Stimulated activated naive CD8-positive, alpha-beta T cell treated with anti-CD3 and anti-CD28 coated beads, Interleukin-15, Interleukin-2, amounts not matched to agents 100 U/mL and 50 U/mL, for 24 hours (primary cell): ENCODE results near the gene ZBTB8B.
A peak's percentile ranks its signal among the peaks of the same experiment; 100 is the strongest.
"Not testable (repeated sequence)": the region's sequence is repeated elsewhere in the genome, so short reads cannot be mapped to it uniquely, and the experiment has no call there.

Experiments
- ATAC-seq: fragments of 150-1000 bp; cut with Tn5 transposase; one replicate; pipeline ENCODE4 v1.10.0; 2021
- DNase-seq: peaks from one replicate; pipeline ENCODE4 v3.0.0; 2021

ZBTB8B gene

GRCh38 chr1:32464716-32465577 lies at the start of gene ZBTB8B:
ZBTB8B (plus strand) TSS chr1:32465072; CDS start chr1:32470625, 5,553 bp downstream.
- ATAC-seq (peak; percentile 52), DNase-seq (peak; percentile 57)

GRCh38 chr1:32421775-32422174 lies 43.1 kb upstream of the ZBTB8B start:
- ATAC-seq: no peak
- no peak for DNase-seq

GRCh38 chr1:32426489-32427255 lies 38.2 kb upstream of the ZBTB8B start:
- DNase-seq (no peak), ATAC-seq (no peak)

DNA sequence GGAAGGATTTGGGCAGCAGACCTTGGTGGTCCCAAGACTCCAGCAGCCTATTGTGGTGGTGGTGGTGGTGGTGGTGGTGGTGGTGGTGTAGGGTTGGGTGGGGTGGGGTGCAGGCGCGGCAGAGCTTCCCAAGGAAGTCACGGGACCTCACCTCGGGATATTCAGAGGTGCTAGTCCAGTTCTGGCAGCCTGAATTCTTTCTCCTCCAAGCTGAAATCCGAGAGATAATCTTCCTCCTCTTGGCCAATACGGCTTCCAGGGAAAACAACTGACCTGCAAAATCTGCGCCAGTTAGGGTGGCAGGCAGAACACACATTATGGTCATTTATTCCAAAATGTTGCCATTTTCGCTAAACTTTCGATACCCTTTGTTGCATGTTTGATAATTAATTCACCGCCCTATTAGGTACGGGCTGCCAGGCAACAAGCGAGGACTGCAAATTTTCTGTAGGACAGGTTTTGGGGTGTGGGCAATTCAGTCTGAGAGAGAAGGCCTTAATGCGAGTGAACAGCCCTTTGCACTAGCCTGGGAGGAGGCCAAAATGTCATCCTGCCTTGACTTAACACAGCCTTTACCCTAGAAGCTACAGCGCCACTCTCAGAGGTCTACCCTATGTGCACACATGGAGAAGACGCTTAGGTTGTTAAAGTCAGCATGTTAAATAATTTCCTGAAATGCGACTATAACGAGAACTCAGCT lies 37.5 kb upstream of the ZBTB8B start:
- no peak for DNase-seq
- ATAC-seq: no peak

GRCh38 chr1:32431736-32432400 lies 33.0 kb upstream of the ZBTB8B start:
- no peak for ATAC-seq

GRCh38 chr1:32438136-32438535 lies 26.7 kb upstream of the ZBTB8B start:
- DNase-seq: no peak
- no peak for ATAC-seq

More at GRCh38 chr1:32431736-32432400, 33.0 kb upstream of the ZBTB8B start:
- DNase-seq: no peak

DNA sequence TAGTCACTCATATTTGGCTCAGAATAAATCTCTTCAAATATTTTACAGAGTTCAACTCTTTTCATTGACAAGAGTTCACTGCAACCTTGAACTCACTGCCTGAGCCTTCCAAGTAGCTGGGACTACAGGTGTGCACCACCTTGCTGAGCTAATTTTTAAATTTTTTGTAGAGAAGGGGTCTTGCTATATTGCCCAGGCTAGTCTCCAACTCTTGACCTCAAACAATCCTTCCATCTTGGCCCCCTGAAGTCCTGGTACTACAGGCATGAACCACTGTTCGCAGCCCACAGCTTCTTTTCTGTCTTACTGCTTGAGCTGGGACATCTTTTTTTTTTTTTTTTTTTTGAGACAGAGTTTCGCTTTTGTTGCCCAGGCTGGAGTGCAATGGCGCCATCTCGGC lies 26.1 kb upstream of the ZBTB8B start:
- DNase-seq, ATAC-seq: not testable (repeated sequence)

DNA sequence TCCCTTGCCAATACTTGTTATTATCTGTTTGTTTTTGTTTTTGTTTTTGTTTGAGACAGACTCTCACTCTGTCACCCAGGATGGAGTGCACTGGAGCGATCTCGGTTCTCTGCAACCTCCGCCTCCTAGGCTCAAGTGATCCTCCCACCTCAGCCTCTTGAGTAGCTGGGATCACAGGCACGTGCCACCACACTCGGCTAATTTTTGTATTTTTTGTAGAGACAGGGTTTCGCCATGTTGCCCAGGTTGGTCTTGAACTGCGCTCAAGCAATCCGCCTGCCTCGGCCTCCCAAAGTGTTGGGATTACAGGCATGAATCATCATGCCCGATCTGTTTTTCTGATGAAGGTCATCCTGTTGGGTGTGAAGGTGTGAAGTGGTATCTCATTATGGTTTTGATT lies 23.4 kb upstream of the ZBTB8B start:
- ATAC-seq, DNase-seq: not testable (repeated sequence)

GRCh38 chr1:32447469-32448185 lies 17.2 kb upstream of the ZBTB8B start:
- ATAC-seq: no peak
- no peak for DNase-seq

DNA sequence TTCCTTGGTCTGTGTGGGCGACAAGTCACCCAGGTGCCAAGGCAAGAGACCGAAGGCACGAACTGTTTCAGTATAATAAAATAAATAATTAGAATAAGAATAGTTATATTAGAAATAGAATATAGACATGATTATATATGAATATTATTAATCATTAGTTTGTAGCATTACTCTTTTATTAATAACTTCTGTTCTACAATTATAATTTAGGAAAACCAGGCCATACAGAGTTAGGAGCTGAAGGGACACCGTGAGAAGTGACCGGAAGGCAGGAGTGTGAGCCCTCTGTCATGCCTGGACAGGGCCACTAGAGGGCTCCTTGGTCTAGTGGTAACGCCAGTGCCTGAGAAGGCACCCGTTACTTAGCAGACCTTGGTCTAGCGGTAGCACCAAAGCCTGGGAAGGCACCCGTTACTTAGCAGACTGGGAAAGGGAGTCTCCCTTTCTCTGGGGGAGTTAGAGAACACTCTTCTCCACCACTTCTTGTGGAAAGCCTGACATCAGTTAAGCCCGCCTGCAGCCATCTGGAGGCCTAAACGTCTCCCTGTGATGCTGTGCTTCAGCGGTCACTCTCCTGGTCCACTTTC lies 16.6 kb upstream of the ZBTB8B start:
- ATAC-seq: not testable (repeated sequence)
- DNase-seq: peak; percentile 50

DNA sequence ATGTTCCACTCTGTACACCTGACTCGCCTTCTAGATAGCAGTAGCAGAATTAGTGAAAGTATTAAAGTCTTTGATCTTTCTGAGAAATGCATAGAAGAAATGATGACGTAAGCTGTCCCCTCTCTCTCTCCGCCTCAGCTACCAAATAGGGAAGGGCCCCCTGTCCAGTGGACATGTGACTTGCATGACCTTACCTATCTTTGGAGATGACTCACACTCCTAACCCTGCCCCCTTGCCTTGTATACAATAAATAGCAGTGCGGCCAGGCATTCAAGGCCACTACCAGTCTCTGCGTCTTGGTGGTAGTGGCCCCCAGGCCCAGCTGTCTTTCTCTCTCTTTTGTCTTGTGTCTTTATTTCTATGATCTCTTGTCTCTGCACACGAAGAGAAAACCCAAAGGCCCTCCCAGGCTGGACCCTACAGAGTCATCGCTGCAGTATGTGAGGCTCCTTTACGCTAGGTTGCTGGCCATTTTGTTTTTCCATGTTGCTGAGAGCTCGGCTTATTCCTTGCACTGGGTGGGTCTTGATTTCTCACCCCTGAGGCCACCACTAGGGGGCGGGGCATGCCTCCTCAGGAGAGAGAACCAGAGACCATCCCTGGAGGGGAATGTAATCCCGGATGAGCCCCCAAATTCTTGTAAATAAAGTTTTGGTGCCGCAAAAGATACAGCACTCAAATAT lies 16.0 kb upstream of the ZBTB8B start:
- peak; percentile 21 for DNase-seq
- ATAC-seq: no peak

GRCh38 chr1:32449457-32449831 lies 15.4 kb upstream of the ZBTB8B start:
- not testable (repeated sequence) for ATAC-seq, DNase-seq

DNA sequence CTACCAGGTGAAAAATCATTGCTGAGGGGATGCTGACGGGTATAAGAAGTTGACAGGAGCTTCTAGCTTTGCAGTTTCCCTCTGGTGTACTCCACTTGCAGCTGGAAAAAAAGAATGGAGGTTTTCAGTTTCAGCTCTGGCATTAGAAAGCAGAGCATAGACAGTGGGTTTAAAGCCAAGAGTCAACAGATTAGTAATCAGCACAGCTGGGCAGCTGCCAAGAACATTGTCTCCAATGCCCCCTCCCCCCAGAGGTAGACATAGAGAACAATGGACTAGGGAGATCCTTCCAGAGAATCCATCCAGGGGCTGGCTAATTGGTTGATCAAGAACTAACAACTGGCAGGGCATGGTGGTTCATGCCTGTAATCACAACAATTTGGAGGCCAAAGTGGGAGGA lies 10.1 kb upstream of the ZBTB8B start:
- ATAC-seq (no peak), DNase-seq (no peak)

GRCh38 chr1:32455958-32456357 lies 8.9 kb upstream of the ZBTB8B start:
- ATAC-seq (no peak), DNase-seq (no peak)

GRCh38 chr1:32458798-32459197 lies 6.1 kb upstream of the ZBTB8B start:
- not testable (repeated sequence) for DNase-seq, ATAC-seq

GRCh38 chr1:32462977-32463376 lies 1.9 kb upstream of the ZBTB8B start:
- DNase-seq, ATAC-seq: not testable (repeated sequence)

GRCh38 chr1:32464191-32464715 lies 619 bp upstream of the ZBTB8B start:
- ATAC-seq (no peak), DNase-seq (no peak)

DNA sequence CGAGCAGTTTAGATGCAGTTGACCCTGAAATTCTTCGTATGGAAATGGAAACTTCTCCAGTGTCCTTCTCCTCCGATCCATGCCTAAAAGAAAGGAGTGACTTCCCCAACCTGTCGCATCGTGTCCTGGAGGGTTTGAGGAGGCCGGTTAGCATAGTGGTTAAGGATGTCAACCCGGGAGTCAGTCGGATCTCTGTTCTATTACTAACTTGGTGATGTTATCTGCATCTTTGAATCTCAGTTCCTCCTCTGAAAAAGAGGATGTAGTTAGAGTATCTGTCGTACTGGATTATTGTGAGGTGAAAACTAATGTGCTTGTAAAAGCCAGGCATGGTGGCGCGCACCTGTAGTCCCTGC lies 684 bp downstream of the ZBTB8B start:
- DNase-seq (no peak), ATAC-seq (no peak)

DNA sequence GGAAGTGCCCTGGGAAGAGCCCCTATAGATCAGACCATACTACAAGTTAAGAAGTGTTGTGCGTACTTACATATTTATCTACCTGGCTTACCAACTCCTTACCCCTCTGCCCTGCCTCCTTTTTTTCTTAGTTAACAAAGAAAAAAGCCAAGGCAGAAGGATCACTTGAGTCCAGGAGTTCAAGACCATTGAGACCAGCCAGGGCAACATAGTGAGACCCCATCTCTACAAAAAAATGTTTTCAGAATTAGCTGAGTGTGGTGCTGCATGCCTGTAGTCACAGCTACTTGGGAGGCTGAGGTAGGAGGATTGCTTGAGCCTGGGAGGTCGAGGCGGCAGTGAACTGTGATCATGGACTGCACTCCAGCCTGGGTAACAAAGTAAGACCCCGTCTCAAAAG lies 1.9 kb downstream of the ZBTB8B start:
- no peak for DNase-seq
- ATAC-seq: no peak

DNA sequence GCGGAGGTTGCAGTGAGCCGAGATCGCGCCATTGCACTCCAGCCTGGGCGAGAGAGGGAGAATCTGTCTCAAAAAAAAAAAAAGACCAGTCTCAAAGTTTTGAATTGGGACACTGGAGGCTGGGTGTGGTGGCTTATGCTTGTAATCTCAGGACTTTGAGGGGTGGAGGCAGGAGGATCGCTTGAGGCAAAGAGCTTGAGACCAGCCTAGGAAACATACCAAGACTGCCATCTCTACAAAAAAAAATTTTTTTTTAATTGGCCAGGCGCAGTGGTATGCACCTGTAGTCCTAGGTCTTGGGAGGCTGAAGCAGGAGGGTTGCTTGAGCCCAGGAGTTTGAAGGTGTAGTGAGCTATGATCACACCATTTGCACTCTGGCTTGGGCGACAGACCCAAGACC lies 3.9 kb downstream of the ZBTB8B start:
- DNase-seq (no peak), ATAC-seq (no peak)
